Effector CD4-positive, alpha-beta T cell (primary cell): ENCODE data around the gene TIMMDC1.

Experiments
- DNase-seq: peaks from one replicate; pipeline ENCODE4 v3.0.0-alpha.2; 2020
- total RNA-seq: gene quantifications from one replicate; lab custom pipeline; 2026; lab: John Stamatoyannopoulos, UW

Gene TIMMDC1
- 21.0 reads per million, percentile 48 among the genes with 10 or more reads in this experiment for total RNA-seq

GRCh38 chr3:119498186-119499011, at the start of gene TIMMDC1:
Gene TIMMDC1, plus strand, starts transcription at chr3:119498547. Its CDS starts 187 bp downstream, at chr3:119498734.
- DNase-seq, result peak; percentile 96

DNA sequence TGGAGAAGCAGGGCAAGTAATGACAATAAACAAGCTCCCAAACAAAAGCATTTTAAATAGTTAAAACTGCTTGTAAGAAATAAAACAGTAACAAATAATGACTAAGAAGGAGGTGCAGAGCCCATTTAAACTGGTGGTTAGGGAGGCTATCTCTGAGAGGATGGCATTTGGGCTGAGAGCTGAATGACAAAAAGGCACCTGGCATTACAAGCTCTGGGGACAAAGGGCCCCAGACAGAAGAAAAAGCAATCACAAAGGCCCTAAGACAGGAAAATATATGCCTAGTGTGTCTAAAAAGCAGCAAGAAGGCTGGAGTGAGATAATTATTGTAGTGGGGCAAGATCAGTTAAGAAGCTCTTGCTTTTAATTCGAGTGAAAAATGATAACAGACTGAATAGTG, 44.5 kb upstream of the TIMMDC1 start:
- no peak for DNase-seq

- DNase-seq, result no peak
Observed at GRCh38 chr3:119456469-119456868, 41.9 kb upstream of the TIMMDC1 start.

- no peak for DNase-seq
Observed at GRCh38 chr3:119457246-119457645, 41.1 kb upstream of the TIMMDC1 start.

- peak; percentile 99 for DNase-seq
Observed at GRCh38 chr3:119463171-119464169, 34.9 kb upstream of the TIMMDC1 start, which contains the start of gene TMEM39A. Gene TMEM39A, minus strand, starts transcription at chr3:119463615. Its CDS starts 1,541 bp downstream, at chr3:119462074.

DNA sequence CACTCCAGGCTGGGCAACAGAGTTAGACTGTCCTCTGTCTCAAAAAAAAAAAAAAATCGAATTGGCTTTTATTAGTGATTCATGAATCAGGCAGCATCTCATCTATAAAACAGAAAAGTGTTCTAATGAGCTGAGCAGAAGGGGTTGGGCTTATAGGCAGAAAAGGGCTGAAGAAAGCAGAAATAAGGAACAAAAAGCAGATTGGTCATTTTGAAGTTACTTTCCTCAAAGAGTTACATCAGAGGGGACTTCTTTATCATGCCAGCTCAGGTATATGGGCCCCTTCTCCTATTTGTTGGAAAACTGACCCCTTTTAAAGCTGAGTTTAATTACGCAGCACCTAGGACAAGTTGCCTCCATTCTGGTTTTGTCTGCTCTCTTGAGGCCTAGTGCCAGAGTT, 30.3 kb upstream of the TIMMDC1 start:
- DNase-seq, result no peak

DNA sequence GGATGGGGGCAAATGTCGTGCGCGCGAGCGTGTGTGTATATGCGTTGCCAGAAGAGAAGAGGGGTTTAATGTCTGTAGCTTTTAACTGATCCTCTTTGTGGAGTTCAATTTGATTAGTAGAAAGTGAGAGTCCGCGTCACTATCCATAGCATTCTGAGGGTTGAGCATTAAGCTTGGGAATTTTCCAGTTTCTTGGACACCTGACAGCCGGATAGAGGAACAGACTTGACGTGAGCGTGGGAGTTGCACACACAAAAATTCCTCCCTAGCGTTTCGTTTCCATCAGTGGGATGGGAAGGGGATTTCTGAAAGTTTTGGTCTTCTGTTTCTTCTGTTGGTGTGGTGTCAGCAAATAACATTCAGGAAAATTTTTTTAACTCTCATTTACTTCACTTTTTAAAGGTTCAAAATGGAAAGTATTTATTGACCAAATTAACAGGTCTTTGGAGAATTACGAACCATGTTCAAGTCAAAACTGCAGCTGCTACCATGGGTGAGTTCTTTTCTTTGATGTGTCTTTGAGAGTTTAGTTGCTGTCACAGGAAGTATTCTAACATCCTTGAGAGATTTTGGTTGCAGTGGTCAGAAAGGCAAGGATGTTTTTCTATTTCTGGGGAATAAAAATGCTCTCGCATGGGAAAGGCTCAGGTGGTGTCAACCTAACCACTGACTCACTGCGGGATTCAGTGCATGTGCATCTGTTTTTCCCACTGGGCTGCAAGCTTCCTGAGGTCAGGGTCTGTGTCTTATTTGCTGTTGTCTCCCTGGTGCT, 28.7 kb upstream of the TIMMDC1 start:
- no peak for DNase-seq

DNA sequence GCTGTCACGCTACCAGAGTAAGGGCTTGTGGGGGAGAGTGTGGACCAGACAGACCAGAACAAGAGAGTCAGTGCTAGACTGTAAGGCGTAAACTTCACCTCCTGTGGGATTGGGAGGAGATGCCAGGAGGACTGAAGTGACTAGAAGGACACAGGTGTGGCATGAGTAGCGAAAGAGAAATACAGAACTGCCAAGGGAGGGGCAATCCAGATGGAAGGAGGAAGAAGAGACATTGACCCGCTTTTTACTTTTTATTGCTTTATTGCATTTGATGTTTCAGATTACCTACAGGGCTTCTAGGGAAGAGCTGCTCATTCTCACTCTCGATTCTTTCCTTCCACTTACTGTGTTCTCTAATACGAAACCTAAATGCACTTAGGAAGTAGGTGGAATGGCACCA, 27.5 kb upstream of the TIMMDC1 start:
- no peak for DNase-seq

GRCh38 chr3:119481079-119481478, 17.3 kb upstream of the TIMMDC1 start:
- no peak for DNase-seq

DNA sequence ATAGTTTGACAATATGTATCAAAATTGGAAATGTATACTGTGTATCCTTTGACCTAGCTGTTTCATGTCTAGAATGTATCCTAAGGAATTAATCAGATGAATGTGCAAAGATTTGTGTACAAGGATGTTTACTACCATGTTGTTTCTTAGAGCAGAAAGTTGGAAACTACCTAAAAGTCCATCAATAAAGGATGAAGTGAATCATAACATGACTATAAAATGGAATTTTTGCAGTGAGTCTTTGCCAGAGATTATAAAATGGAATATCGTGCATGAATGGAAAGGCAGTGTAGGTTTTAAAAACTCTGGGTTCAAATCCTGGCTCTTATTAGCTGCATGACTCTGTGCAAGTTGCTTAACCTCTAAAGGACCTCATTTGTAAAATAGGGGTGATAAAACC, 15.2 kb upstream of the TIMMDC1 start:
- DNase-seq, result no peak

DNA sequence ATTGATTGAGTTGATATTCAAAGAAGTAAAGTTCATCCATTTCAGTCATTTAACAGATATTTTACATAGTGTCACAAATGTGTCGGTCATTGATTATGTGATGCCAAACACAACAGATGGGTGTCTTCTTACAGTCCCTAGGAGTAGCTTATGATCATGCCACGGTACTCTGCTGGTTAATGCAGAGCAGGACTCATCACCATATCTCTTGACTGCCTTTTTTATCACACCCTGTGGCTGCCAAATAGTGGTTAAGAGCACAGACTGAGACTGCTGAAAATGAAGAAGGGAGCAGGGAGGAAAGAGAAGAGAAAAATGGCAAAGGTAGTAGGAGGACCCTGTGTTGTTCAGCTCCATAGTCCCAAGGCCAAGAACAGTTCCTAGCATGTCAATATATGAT, 12.8 kb upstream of the TIMMDC1 start:
- no peak for DNase-seq

- DNase-seq, result no peak
Observed at GRCh38 chr3:119490153-119490552, 8.2 kb upstream of the TIMMDC1 start.

GRCh38 chr3:119492128-119492527, 6.2 kb upstream of the TIMMDC1 start:
- no peak for DNase-seq

DNA sequence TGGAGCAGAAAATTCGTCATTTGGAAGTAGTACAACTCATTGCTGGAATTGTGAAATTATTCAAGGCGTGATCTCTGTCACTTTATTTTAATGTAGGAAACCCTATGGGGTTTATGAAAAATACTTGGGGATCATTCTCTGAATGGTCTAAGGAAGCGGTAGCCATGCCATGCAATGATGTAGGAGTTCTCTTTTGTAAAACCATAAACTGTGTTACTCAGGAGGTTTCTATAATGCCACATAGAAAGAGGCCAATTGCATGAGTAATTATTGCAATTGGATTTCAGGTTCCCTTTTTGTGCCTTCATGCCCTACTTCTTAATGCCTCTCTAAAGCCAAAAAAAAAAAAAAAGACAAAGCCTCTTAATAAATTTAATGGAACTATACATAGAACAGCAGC, 5.5 kb upstream of the TIMMDC1 start:
- no peak for DNase-seq

DNA sequence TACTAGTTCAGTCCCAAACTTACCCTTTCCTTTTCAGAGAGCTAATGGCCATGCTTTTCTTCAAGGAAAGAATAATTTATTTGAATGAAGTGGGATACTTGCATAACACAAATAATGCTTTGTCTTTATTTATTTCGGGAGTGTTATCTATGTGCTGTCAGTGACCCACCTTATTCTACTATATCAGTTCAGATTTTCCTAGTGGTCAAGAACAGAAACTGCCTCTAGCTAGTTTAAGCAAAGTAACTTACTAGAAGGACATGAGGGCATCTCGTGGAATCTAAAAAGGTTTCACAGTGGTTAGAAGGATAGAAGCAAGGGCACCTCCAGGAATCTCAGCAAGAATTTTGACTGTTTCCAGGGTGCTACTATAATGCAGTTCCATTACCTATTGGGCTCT, 3.8 kb upstream of the TIMMDC1 start:
- DNase-seq, result no peak

- DNase-seq, result no peak
Observed at GRCh38 chr3:119497820-119498185, 544 bp upstream of the TIMMDC1 start.

- no peak for DNase-seq
Observed at GRCh38 chr3:119500265-119500664, 1.9 kb downstream of the TIMMDC1 start.

DNA sequence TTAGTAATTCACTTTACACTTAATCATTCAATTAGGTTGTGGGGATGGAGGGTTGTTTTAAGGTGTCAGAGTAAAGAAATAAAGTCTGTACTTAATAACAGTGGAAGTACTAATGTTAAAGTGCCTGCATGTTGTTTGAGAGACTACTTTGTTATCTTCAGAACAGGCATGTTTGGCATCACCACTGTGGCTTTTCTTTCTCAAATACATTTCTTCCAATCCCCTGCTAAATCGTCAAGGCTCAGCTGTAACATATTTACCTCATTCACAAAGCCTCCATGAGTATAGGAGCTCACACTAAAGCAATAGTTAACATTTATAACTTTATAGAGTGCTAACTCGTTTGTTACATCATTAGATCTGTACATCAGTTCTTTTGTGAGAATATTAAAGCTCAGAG, 2.6 kb downstream of the TIMMDC1 start:
- DNase-seq, result no peak

- DNase-seq, result no peak
Observed at GRCh38 chr3:119506631-119507030, 8.3 kb downstream of the TIMMDC1 start.

GRCh38 chr3:119507404-119507803, 9.1 kb downstream of the TIMMDC1 start:
- DNase-seq, result no peak

DNA sequence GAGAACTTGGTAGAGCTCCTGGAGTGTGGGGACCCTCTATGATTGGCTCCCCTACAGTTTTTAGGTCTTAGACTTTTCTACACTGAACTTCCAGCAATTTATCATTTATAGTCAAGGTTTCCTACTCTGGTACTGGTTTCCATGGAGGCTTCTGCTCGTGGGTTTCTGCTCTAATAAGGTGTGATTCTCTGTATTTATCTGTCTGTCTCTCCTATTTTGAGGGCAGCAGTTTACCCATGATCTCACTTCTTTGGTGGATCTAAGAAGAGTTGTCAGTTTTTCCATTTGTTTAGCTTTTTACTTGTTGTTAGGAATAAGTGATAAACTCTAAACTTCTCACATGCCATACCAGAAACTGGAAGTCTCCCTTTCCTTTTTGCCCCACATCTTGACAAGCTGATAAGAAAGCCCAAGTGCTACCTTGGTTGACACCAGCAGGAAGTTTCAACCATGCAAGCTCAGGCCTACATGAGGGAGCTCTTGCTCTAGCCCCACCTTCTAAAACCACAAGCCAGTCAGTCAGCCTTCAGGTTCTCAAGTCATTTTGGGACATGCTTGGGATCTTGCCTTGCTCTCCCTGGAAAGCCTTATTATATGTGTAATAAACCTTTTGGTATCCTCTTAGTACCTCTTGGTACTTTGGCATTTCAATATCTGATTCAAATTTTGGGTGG, 10.0 kb downstream of the TIMMDC1 start:
- DNase-seq, result no peak

DNA sequence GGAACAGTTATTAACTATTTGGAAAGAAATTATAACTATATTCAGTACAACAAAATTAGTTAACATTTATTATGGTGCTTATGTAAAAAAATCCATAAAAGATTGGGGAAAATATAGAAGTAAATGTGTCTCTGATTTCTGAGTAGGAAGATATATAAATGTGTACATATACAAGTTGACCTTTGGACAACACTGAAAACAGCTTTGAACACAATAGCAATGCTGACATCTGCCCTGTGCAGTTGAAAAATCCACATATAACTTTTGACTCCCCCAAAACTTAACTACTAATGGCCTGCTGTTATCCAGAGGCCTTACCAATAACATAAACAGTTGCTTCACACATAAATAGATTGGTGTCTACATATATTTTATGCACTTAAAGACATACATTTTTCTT, 12.3 kb downstream of the TIMMDC1 start:
- no peak for DNase-seq
